IMR-90 (cell line): ENCODE measurements around the gene PIH1D1. TPM values are rescaled to one million over a fixed set of nuclear protein-coding genes. Genes with fewer than 3 reads are reported as not detected.
A peak's percentile ranks its signal among the peaks of the same experiment; 100 is the strongest.

ENCODE experiments used
- ATAC-seq: fragments of 200-7000 bp; cut with Tn5 transposase; 2 replicates; pipeline ENCODE4 v1.9.1; 2020; ENCODE audit warnings: low read depth, mild to moderate bottlenecking, moderate library complexity
- BruUV-seq: library from RNA; stranded (reverse); fragments of 400-500 nt; replicated peaks from 2 replicates; lab custom pipeline; 2021; lab: Mats Ljungman, UMichigan
- CTCF ChIA-PET: fragments of 300-600 bp; formaldehyde crosslinking; extraction: SDS; loops from one replicate; lab custom pipeline; 2021; ENCODE audit warnings: antibody characterized with exemption; lab: Yijun Ruan, JAX
- POLR2A ChIA-PET: fragments of 300-600 bp; sonication (Branson Sonifier 250); formaldehyde crosslinking; loops from one replicate; lab custom pipeline; 2022; ENCODE audit warnings: antibody characterized with exemption; ENCODE audit not compliant: unreplicated experiment; lab: Charles Lee
- DNase-seq: peaks from one replicate; pipeline ENCODE4 v3.0.0; 2013
- H2AFZ ChIP-seq: replicated peaks from 2 replicates; pipeline ENCODE3; 2013; ENCODE audit warnings: low read length, mild to moderate bottlenecking; ENCODE audit not compliant: poor library complexity
- H2AK5ac ChIP-seq: 2 replicates; pipeline ENCODE4 v1.6.1; 2013; ENCODE audit warnings: low read depth, low read length, inconsistent platforms
- H2AK9ac ChIP-seq: replicated peaks from 2 replicates; pipeline ENCODE3; 2013; ENCODE audit warnings: mild to moderate bottlenecking, low read depth, low read length, moderate library complexity; ENCODE audit not compliant: poor library complexity
- H2BK120ac ChIP-seq: 2 replicates; pipeline ENCODE4 v1.6.1; 2013; ENCODE audit warnings: low read depth, low read length, inconsistent platforms
- H2BK15ac ChIP-seq: 3 replicates; pipeline ENCODE4 v1.6.1; 2013; ENCODE audit warnings: low read depth, low read length, inconsistent platforms
- H2BK20ac ChIP-seq: 2 replicates; pipeline ENCODE4 v1.6.1; 2013; ENCODE audit warnings: low read depth, mild to moderate bottlenecking, inconsistent platforms, low read length, moderate library complexity
- H2BK5ac ChIP-seq: 2 replicates; pipeline ENCODE4 v1.6.1; 2013; ENCODE audit warnings: mild to moderate bottlenecking, low read depth, low read length, inconsistent platforms; ENCODE audit not compliant: poor library complexity, severe bottlenecking
- H3K14ac ChIP-seq: replicated peaks from 2 replicates; pipeline ENCODE4 v1.6.1; 2013; ENCODE audit warnings: low read depth, low read length, inconsistent platforms
- H3K18ac ChIP-seq: 2 replicates; pipeline ENCODE4 v1.6.1; 2013; ENCODE audit warnings: low read depth, low read length, control low read depth
- H3K23ac ChIP-seq: 2 replicates; pipeline ENCODE4 v1.6.1; 2013; ENCODE audit warnings: low read depth, low read length, inconsistent platforms
- H3K27ac ChIP-seq: 2 replicates; pipeline ENCODE4 v1.5.1; 2013; ENCODE audit warnings: mild to moderate bottlenecking, control low read depth, low read length; ENCODE audit not compliant: insufficient read depth
- H3K27me3 ChIP-seq: 2 replicates; pipeline ENCODE4 v1.6.1; 2013; ENCODE audit warnings: low read length; ENCODE audit not compliant: control insufficient read depth, insufficient read depth
- H3K36me3 ChIP-seq: 2 replicates; pipeline ENCODE4 v1.6.1; 2013; ENCODE audit warnings: low read length, mixed read lengths; ENCODE audit not compliant: control insufficient read depth, insufficient read depth
- H3K4ac ChIP-seq: 2 replicates; pipeline ENCODE4 v1.6.1; 2013; ENCODE audit warnings: low read depth, low read length, inconsistent platforms
- H3K4me1 ChIP-seq: 2 replicates; pipeline ENCODE4 v1.6.1; 2013; ENCODE audit warnings: low read length, mixed read lengths; ENCODE audit not compliant: control insufficient read depth, insufficient read depth
- H3K4me2 ChIP-seq: 2 replicates; pipeline ENCODE4 v1.6.1; 2013; ENCODE audit warnings: low read depth, mild to moderate bottlenecking, control low read depth, low read length, moderate library complexity
- H3K4me3 ChIP-seq: 2 replicates; pipeline ENCODE4 v1.5.1; 2013; ENCODE audit warnings: low read depth, mild to moderate bottlenecking, control low read depth, low read length, moderate library complexity; ENCODE audit not compliant: insufficient read depth
- H3K56ac ChIP-seq: 2 replicates; pipeline ENCODE4 v1.6.1; 2013; ENCODE audit warnings: low read length, inconsistent platforms; ENCODE audit not compliant: insufficient read depth; ENCODE audit errors: extremely low read depth
- H3K79me1 ChIP-seq, 2 experiments: 2 replicates each; pipeline ENCODE4 v1.6.1; 2013; ENCODE audit warnings: low read length in 2 of 2, inconsistent platforms in 1 of 2, low read depth in 1 of 2
- H3K9ac ChIP-seq: 2 replicates; pipeline ENCODE4 v1.6.1; 2013; ENCODE audit warnings: low read depth, low read length, control low read depth
- H3K9me1 ChIP-seq: 2 replicates; pipeline ENCODE4 v1.6.1; 2013; ENCODE audit warnings: low read length, inconsistent platforms; ENCODE audit not compliant: insufficient read depth
- H3K9me3 ChIP-seq: 2 replicates; pipeline ENCODE4 v1.6.1; 2013; ENCODE audit warnings: low read length; ENCODE audit not compliant: control insufficient read depth, insufficient read depth
- H4K20me1 ChIP-seq: 2 replicates; pipeline ENCODE4 v1.6.1; 2013; ENCODE audit warnings: low read length, inconsistent platforms; ENCODE audit not compliant: insufficient read depth
- H4K5ac ChIP-seq: 2 replicates; pipeline ENCODE4 v1.6.1; 2013; ENCODE audit warnings: mild to moderate bottlenecking, low read depth, low read length, control low read depth
- H4K8ac ChIP-seq, 2 experiments: 2 replicates each; pipeline ENCODE4 v1.6.1; 2013; ENCODE audit warnings: low read depth in 2 of 2, low read length in 2 of 2, control low read depth in 1 of 2, inconsistent platforms in 1 of 2
- H4K91ac ChIP-seq: 2 replicates; pipeline ENCODE4 v1.6.1; 2013; ENCODE audit warnings: low read depth, low read length, inconsistent platforms; ENCODE audit not compliant: insufficient read depth
- MAFK ChIP-seq: IDR thresholded peaks from 2 replicates; pipeline ENCODE4 v1.6.1; 2012; ENCODE audit warnings: low read depth, low read length, improper control_type of control experiment
- RFX5 ChIP-seq: IDR thresholded peaks from 2 replicates; pipeline ENCODE4 v1.8.0; 2012; ENCODE audit warnings: low read depth, mild to moderate bottlenecking, low read length, moderate library complexity
- WGBS, 2 experiments: methylation state at CpG; one replicate each; pipeline versions ENCODE4 v1.1.5 to v1.1.7; 2013; ENCODE audit warnings: missing lambda C conversion rate in 2 of 2; ENCODE audit not compliant: insufficient read length in 1 of 2; ENCODE audit errors: extremely low coverage in 2 of 2; 5-methylcytosine and 5-hydroxymethylcytosine counted together
- dilution Hi-C: fragments of 300-500 bp; cut with HindIII; formaldehyde crosslinking; loops from one replicate; pipeline ENCODE4 v1.14.3; 2018; ENCODE audit warnings: low sequenced_read_pairs; ENCODE audit not compliant: unreplicated experiment
- in situ Hi-C: fragments of 300-500 bp; cut with MboI; formaldehyde crosslinking; loops from 3 replicates; pipeline ENCODE4 v1.14.3; 2019; ENCODE audit warnings: low sequenced_read_pairs, inconsistent platforms, mixed read lengths
- intact Hi-C: fragments of 100-400 bp; cut with micrococcal nuclease; formaldehyde crosslinking; loops from 2 replicates; pipeline ENCODE4 v1.10.0; 2022
- polyA plus RNA-seq, 3 experiments: library from polyadenylated mRNA; depleted of rRNA; stranded (reverse); fragments of >200 nt; gene quantifications; 2 replicates each; pipeline ENCODE4 v1.2.3, GENCODE V29; 2012; ENCODE audit warnings: low replicate concordance in 1 of 3
- total RNA-seq: library from RNA; depleted of rRNA; stranded (reverse); fragments of >200 nt; gene quantifications from 2 replicates; pipeline ENCODE4 v1.2.3, GENCODE V29; 2012

PIH1D1 gene
- total and polyA plus RNA-seq, 2 of the 4 experiments (the other 2 are of a cell fraction): 77.9 to 122 TPM

DNA sequence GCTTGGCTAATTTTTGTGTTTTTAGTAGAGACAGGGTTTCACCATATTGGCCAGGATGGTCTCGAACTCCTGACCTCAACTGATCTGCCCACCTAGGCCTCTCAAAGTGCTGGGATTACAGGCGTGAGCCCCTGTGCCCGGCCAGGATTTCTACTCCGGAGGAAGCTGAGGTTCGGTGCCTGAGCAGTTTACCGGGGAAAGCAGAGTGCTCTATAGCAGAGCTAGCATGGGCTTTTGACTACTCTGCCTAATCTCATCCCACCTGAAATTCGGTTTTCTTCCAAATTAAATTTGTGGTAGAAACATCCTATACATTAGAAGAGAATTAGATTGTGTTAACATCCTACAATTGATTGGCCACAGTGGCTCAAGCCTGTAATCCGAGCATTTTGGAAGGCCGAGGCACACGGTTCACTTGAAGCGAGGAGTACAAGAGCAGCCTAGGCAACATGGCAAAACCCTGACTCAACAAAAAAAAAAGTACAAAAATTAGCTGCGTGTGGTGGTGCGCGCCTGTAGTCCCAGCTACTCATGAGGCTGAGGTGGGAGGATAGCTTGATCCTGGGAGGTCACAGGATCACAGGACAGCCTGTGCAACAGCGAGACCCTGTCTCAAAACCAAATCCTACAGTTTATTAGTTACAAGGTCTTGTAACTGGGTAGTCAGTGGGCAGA is 37.4 kb upstream of the PIH1D1 start:
- Histone ChIP-seq H4K20me1 (peaks cover 56% of the 10 kb centered on the region), H3K36me3 (peaks cover 47% of the 10 kb centered on the region), H3K4me3 (peak overlapping the region; percentile 70), H2BK15ac (no peak overlapping the region), H4K5ac (no peak overlapping the region), H2AFZ (no peak overlapping the region), H3K9me3 (no peaks in the 10 kb centered on the region), H3K27ac (peak overlapping the region; percentile 40), H2AK9ac (no peak overlapping the region), H4K91ac (no peak overlapping the region), H3K4ac (peak overlapping the region; percentile 59), H3K27me3 (no peaks in the 10 kb centered on the region), H3K18ac (no peak overlapping the region), H3K4me1 (peaks cover 7% of the 10 kb centered on the region), H3K56ac (peak overlapping the region; percentile 99), H3K9ac (peak overlapping the region; percentile 99), H4K8ac (peak overlapping the region; percentile 44 to 80; a peak in 2 of 4 replicates), H3K9me1 (peaks cover 5% of the 10 kb centered on the region), H2BK20ac (no peak overlapping the region), H2BK120ac (no peak overlapping the region), H3K79me1 (peaks cover 11 to 39% of the 10 kb centered on the region in 2 experiments), H2BK5ac (peak overlapping the region; percentile 86), H2AK5ac (no peak overlapping the region), H3K14ac (peak overlapping the region; percentile 98), H3K4me2 (peak overlapping the region; percentile 91), H3K23ac (peak overlapping the region; percentile 86)
- DNase-seq (no peak), ATAC-seq (no peak)
- no TSS peak for BruUV-seq
- 8% methylated on average over 5 of the region's 15 CpGs; no CpG with 5 or more reads in 1 of the 2 experiments for WGBS, 2 experiments
- in situ Hi-C loops (no loop called here), intact Hi-C loops (no loop called here), dilution Hi-C loops (no loop called here)
- ChIA-PET CTCF (interaction anchor here (0.5 kb wide), 1 partner anchor 15 kb away, joined by 3 read pairs; the partner anchor contains the start of gene FLT3LG), POLR2A (interaction anchor here (0.6 kb wide), 1 partner anchor 105 kb away, joined by 4 read pairs; no protein-coding TSS in a partner anchor)
- TF ChIP-seq RFX5 (no peak), MAFK (peak; percentile 91)
